Measurements from ENCODE around the gene GRK4. TPM values are rescaled to one million over a fixed set of nuclear protein-coding genes. Genes with fewer than 3 reads are reported as not detected.

Gene GRK4
- total and polyA plus RNA-seq, 12 donors = 4.7 to 24.5 (median 10.3) TPM

- Histone ChIP-seq H3K27ac (peak overlapping the region in 5 of 10 donors; percentile 88 to 95 (median 93)), H3K36me3 (peaks cover 0 to 27% (median 8%) of the 10 kb centered on the region in 9 donors), H3K4me3 (peak overlapping the region; percentile 77 to 99 (median 97)), H3K27me3 (no peaks in the 10 kb centered on the region), H3K9me3 (no peaks in the 10 kb centered on the region), H3K4me1 (peaks cover 9 to 38% (median 25%) of the 10 kb centered on the region in 9 donors)
- DNase-seq (no peak), ATAC-seq (no peak)
- WGBS, 2 donors = 45 to 51% methylated on average over 14 of the region's 14 CpGs
- TF ChIP-seq, protein P1, sequence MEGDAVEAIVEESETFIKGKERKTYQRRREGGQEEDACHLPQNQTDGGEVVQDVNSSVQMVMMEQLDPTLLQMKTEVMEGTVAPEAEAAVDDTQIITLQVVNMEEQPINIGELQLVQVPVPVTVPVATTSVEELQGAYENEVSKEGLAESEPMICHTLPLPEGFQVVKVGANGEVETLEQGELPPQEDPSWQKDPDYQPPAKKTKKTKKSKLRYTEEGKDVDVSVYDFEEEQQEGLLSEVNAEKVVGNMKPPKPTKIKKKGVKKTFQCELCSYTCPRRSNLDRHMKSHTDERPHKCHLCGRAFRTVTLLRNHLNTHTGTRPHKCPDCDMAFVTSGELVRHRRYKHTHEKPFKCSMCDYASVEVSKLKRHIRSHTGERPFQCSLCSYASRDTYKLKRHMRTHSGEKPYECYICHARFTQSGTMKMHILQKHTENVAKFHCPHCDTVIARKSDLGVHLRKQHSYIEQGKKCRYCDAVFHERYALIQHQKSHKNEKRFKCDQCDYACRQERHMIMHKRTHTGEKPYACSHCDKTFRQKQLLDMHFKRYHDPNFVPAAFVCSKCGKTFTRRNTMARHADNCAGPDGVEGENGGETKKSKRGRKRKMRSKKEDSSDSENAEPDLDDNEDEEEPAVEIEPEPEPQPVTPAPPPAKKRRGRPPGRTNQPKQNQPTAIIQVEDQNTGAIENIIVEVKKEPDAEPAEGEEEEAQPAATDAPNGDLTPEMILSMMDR (IDR thresholded peaks at IDR 0.05) = no peak
- intact Hi-C loops (cut with DNase I) = loop anchor here in 3 of 10 donors (2.0 to 10.0 kb wide), 4 partner anchors 73 to 547 kb away; partner anchors contain the start of genes CFAP99 (in 1 of the 3), TNIP2 (in 1 of the 3) and ZFYVE28 (in 1 of the 3)
Measured at GRCh38 chr4:2961811-2962441, 1.4 kb upstream of the GRK4 start.

DNA sequence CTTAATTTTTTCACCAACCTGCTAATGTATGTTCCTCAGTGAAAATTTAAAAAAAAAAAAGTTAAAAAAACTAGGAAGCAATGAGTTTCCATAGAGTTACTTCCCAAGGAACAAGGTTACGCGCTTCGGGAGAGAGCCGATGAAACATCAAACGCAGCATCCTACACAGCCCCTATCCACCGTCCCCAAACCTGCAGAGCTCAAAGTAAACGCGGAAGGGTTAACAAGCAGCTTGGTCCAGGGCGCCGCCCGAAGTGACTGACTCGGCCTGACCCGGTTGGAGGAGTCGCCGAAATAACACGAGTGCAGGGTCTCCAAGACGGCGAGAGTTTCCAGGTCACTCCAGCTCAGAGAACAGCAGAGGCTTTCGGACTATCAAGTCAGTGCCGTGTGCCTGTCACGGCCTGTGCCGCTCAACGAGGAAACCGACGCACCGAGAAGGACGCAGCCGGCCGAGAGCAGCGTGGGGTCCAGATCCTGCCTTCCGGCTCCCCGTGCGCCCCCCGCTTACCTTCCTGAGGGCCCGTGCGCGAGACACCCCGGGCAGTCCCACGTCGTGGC, 677 bp upstream of the GRK4 start:
- TF ChIP-seq, protein P1 (IDR thresholded peaks at IDR 0.05) = no peak
- Histone ChIP-seq H3K4me1 (peaks cover 9 to 38% (median 25%) of the 10 kb centered on the region in 9 donors), H3K27ac (peak overlapping the region; percentile 86 to 95 (median 92)), H3K27me3 (no peaks in the 10 kb centered on the region), H3K36me3 (peaks cover 0 to 20% (median 4%) of the 10 kb centered on the region in 9 donors), H3K9me3 (no peaks in the 10 kb centered on the region), H3K4me3 (peak overlapping the region; percentile 77 to 99 (median 97))
- 0% methylated on average over 40 of the region's 40 CpGs for WGBS, 2 donors
- intact Hi-C loops (cut with DNase I) = loop anchor here in 3 of 10 donors (2.0 to 10.0 kb wide), 4 partner anchors 72 to 548 kb away; partner anchors contain the start of genes CFAP99 (in 1 of the 3), TNIP2 (in 1 of the 3) and ZFYVE28 (in 1 of the 3)
- ATAC-seq (peak; percentile 24 to 60 (median 42)), DNase-seq (peak in 1 of 2 donors; percentile 26)

DNA sequence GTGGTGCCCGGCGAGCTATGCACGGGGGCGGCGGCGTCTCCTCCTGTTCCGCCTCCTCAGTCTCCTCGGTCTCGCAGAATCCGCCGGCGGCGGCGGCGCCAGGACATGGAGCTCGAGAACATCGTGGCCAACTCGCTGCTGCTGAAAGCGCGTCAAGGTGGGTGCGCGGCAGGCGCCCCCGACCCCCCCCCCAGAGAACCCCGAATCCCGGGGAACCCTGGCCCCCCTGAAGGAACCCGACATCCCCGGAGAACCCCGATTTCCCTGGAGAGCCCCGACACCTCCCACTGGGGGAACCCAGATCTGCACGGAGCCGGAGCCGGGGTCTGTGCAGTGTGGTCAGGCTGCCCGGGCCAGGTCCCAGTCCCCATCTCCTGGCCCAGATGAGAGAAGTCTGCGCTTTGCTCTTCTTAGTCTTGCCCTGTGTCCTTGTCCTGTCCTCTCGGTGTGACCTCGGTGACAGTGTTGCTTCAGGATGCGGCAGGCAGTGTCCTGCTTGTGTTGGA, 648 bp downstream of the GRK4 start:
- ATAC-seq (peak in 7 of 8 donors; percentile 25 to 58 (median 41)), DNase-seq (peak in 1 of 2 donors; percentile 61)
- peaks cover 0 to 13% (median 0%) of the 10 kb centered on the region in 9 donors for H3K36me3 ChIP-seq
- TF ChIP-seq, protein P1 (IDR thresholded peaks at IDR 0.05) = no peak
- H3K4me3 ChIP-seq = peak overlapping the region; percentile 77 to 99 (median 97)
- H3K9me3 ChIP-seq = no peaks in the 10 kb centered on the region
- H3K27me3 ChIP-seq = no peaks in the 10 kb centered on the region
- intact Hi-C loops (cut with DNase I) = loop anchor here in 3 of 10 donors (2.0 to 10.0 kb wide), 4 partner anchors 71 to 549 kb away; partner anchors contain the start of genes CFAP99 (in 1 of the 3), TNIP2 (in 1 of the 3) and ZFYVE28 (in 1 of the 3)
- peak overlapping the region; percentile 66 to 95 (median 92) for H3K27ac ChIP-seq
- peaks cover 9 to 33% (median 25%) of the 10 kb centered on the region in 9 donors for H3K4me1 ChIP-seq
- 0 to 1% methylated on average over 38 of the region's 38 CpGs for WGBS, 2 donors

GRCh38 chr4:2964706-2965258, 1.4 kb downstream of the GRK4 start:
- WGBS, 2 donors = 53 to 59% methylated on average over 5 of the region's 5 CpGs
- Histone ChIP-seq H3K27ac (peak overlapping the region in 7 of 10 donors; percentile 88 to 95 (median 93)), H3K36me3 (peaks cover 0 to 8% (median 0%) of the 10 kb centered on the region in 9 donors), H3K27me3 (no peaks in the 10 kb centered on the region), H3K4me3 (peak overlapping the region in 9 of 10 donors; percentile 77 to 99 (median 97)), H3K4me1 (peaks cover 9 to 33% (median 25%) of the 10 kb centered on the region in 9 donors), H3K9me3 (no peaks in the 10 kb centered on the region)
- ATAC-seq (no peak), DNase-seq (no peak)
- TF ChIP-seq, protein P1 (IDR thresholded peaks at IDR 0.05) = no peak
- intact Hi-C loops (cut with DNase I) = loop anchor here in 3 of 10 donors (5.0 to 10.0 kb wide), 4 partner anchors 70 to 550 kb away; partner anchors contain the start of genes CFAP99 (in 1 of the 3), TNIP2 (in 1 of the 3) and ZFYVE28 (in 1 of the 3)

Data from heart right ventricle (tissue), 16 donors.